ENCODE results near the gene DEGS2. TPM values are rescaled to one million over a fixed set of nuclear protein-coding genes. Genes with fewer than 3 reads are reported as not detected.
"Not testable (repeated sequence)": the region's sequence is repeated elsewhere in the genome, so short reads cannot be mapped to it uniquely, and the experiment has no call there.

The DEGS2 gene
- total RNA-seq, 1 donor from 2014 or later, result 3.4 TPM

- ATAC-seq, result peak; percentile 48
- intact Hi-C loops (cut with DNase I); DNase-seq (ENCODE audit: low spot score): not testable (repeated sequence)
Observed at GRCh38 chr14:100181876-100182551, 22.6 kb upstream of the DEGS2 start.

- DNase-seq (ENCODE audit: low spot score); intact Hi-C loops (cut with DNase I); ATAC-seq: not testable (repeated sequence)
Observed at GRCh38 chr14:100180671-100181070, 21.2 kb upstream of the DEGS2 start.

- DNase-seq (ENCODE audit: low spot score) (no peak), ATAC-seq (no peak)
- intact Hi-C loops (cut with DNase I), result no loop called here
Observed at GRCh38 chr14:100178691-100179090, 19.2 kb upstream of the DEGS2 start.

- intact Hi-C loops (cut with DNase I), result no loop called here
- ATAC-seq (no peak), DNase-seq (ENCODE audit: low spot score) (no peak)
Observed at GRCh38 chr14:100176811-100177327, 17.4 kb upstream of the DEGS2 start.

GRCh38 chr14:100173353-100173752 is 13.9 kb upstream of the DEGS2 start:
- intact Hi-C loops (cut with DNase I), result no loop called here
- no peak for ATAC-seq

GRCh38 chr14:100172811-100173210 is 13.4 kb upstream of the DEGS2 start:
- DNase-seq (ENCODE audit: low spot score) (no peak), ATAC-seq (no peak)
- intact Hi-C loops (cut with DNase I), result no loop called here

More at GRCh38 chr14:100173353-100173752, 13.9 kb upstream of the DEGS2 start:
- DNase-seq (ENCODE audit: low spot score), result no peak

- intact Hi-C loops (cut with DNase I), result no loop called here
- no peak for ATAC-seq
Observed at GRCh38 chr14:100170880-100171279, 11.4 kb upstream of the DEGS2 start.

GRCh38 chr14:100168506-100168905 is 9.1 kb upstream of the DEGS2 start:
- ATAC-seq (no peak), DNase-seq (ENCODE audit: low spot score) (no peak)
- intact Hi-C loops (cut with DNase I), result no loop called here

More at GRCh38 chr14:100170880-100171279, 11.4 kb upstream of the DEGS2 start:
- no peak for DNase-seq (ENCODE audit: low spot score)

GRCh38 chr14:100165831-100166440 is 6.5 kb upstream of the DEGS2 start:
- intact Hi-C loops (cut with DNase I), result no loop called here
- ATAC-seq (peak; percentile 38), DNase-seq (ENCODE audit: low spot score) (no peak)

GRCh38 chr14:100165376-100165775 is 5.9 kb upstream of the DEGS2 start:
- intact Hi-C loops (cut with DNase I), result no loop called here
- DNase-seq (ENCODE audit: low spot score), result no peak
- peak; percentile 71 for ATAC-seq

- intact Hi-C loops (cut with DNase I), result no loop called here
- DNase-seq (ENCODE audit: low spot score), result no peak
- no peak for ATAC-seq
Observed at GRCh38 chr14:100160534-100160916, 1.1 kb upstream of the DEGS2 start.

GRCh38 chr14:100159865-100160533 is 554 bp upstream of the DEGS2 start:
- no peak for ATAC-seq
- intact Hi-C loops (cut with DNase I), result no loop called here
- no peak for DNase-seq (ENCODE audit: low spot score)

- no peak for ATAC-seq
- intact Hi-C loops (cut with DNase I), result no loop called here
- no peak for DNase-seq (ENCODE audit: low spot score)
Observed at GRCh38 chr14:100158566-100159093, 815 bp downstream of the DEGS2 start.

- ATAC-seq; intact Hi-C loops (cut with DNase I); DNase-seq (ENCODE audit: low spot score): not testable (repeated sequence)
Observed at GRCh38 chr14:100157548-100158232, 1.8 kb downstream of the DEGS2 start.

GRCh38 chr14:100156776-100157175 is 2.7 kb downstream of the DEGS2 start:
- DNase-seq (ENCODE audit: low spot score), result no peak
- intact Hi-C loops (cut with DNase I), result no loop called here
- ATAC-seq, result no peak

- DNase-seq (ENCODE audit: low spot score), result no peak
- intact Hi-C loops (cut with DNase I), result no loop called here
- ATAC-seq, result peak; percentile 27
Observed at GRCh38 chr14:100155756-100156616, 3.5 kb downstream of the DEGS2 start.

GRCh38 chr14:100155049-100155621 is 4.3 kb downstream of the DEGS2 start:
- peak; percentile 14 for ATAC-seq
- DNase-seq (ENCODE audit: low spot score), result no peak
- intact Hi-C loops (cut with DNase I), result no loop called here

- DNase-seq (ENCODE audit: low spot score), result no peak
- no peak for ATAC-seq
- intact Hi-C loops (cut with DNase I), result no loop called here
Observed at GRCh38 chr14:100153560-100153959, 5.9 kb downstream of the DEGS2 start.

All from sciatic nerve (tissue), 2 donors.